ENCODE measurements around the gene ZFYVE26.

Gene ZFYVE26

GRCh38 chr14:67815573-67816225, 691 bp downstream of the ZFYVE26 start:
- no peak for DNase-seq (ENCODE audit: low read depth)

GRCh38 chr14:67814821-67815220, 1.6 kb downstream of the ZFYVE26 start:
- DNase-seq (ENCODE audit: low read depth): no peak

GRCh38 chr14:67806246-67806645, 10.1 kb downstream of the ZFYVE26 start:
- DNase-seq (ENCODE audit: low read depth): no peak

- no peak for DNase-seq (ENCODE audit: low read depth)
Measured at GRCh38 chr14:67800743-67801142, 15.6 kb downstream of the ZFYVE26 start.

- no peak for DNase-seq (ENCODE audit: low read depth)
Measured at GRCh38 chr14:67798731-67799130, 17.7 kb downstream of the ZFYVE26 start.

GRCh38 chr14:67787673-67788072, 28.7 kb downstream of the ZFYVE26 start:
- DNase-seq (ENCODE audit: low read depth): no peak

GRCh38 chr14:67785270-67786109, 30.9 kb downstream of the ZFYVE26 start:
- DNase-seq (ENCODE audit: low read depth): no peak

- DNase-seq (ENCODE audit: low read depth): no peak
Measured at GRCh38 chr14:67784244-67784823, 32.1 kb downstream of the ZFYVE26 start.

- DNase-seq (ENCODE audit: low read depth): no peak
Measured at GRCh38 chr14:67782090-67782489, 34.3 kb downstream of the ZFYVE26 start.

GRCh38 chr14:67778792-67779191, 37.6 kb downstream of the ZFYVE26 start:
- no peak for DNase-seq (ENCODE audit: low read depth)

- DNase-seq (ENCODE audit: low read depth): no peak
Measured at GRCh38 chr14:67776653-67777322, 39.6 kb downstream of the ZFYVE26 start.

GRCh38 chr14:67773844-67774377, 42.5 kb downstream of the ZFYVE26 start:
- no peak for DNase-seq (ENCODE audit: low read depth)

GRCh38 chr14:67768219-67768618, 48.2 kb downstream of the ZFYVE26 start:
- no peak for DNase-seq (ENCODE audit: low read depth)

- DNase-seq (ENCODE audit: low read depth): no peak
Measured at GRCh38 chr14:67766035-67766680, 50.2 kb downstream of the ZFYVE26 start.

- no peak for DNase-seq (ENCODE audit: low read depth)
Measured at GRCh38 chr14:67765192-67765834, 51.1 kb downstream of the ZFYVE26 start.

- no peak for DNase-seq (ENCODE audit: low read depth)
Measured at GRCh38 chr14:67764496-67764895, 51.9 kb downstream of the ZFYVE26 start.

GRCh38 chr14:67763158-67763822, 53.1 kb downstream of the ZFYVE26 start:
- DNase-seq (ENCODE audit: low read depth): no peak

GRCh38 chr14:67762051-67762450, 54.3 kb downstream of the ZFYVE26 start:
- DNase-seq (ENCODE audit: low read depth): no peak

- DNase-seq (ENCODE audit: low read depth): no peak
Measured at GRCh38 chr14:67759916-67760315, 56.5 kb downstream of the ZFYVE26 start.

- no peak for DNase-seq (ENCODE audit: low read depth)
Measured at GRCh38 chr14:67757175-67757574, 59.2 kb downstream of the ZFYVE26 start.

- no peak for DNase-seq (ENCODE audit: low read depth)
Measured at GRCh38 chr14:67756496-67756895, 59.9 kb downstream of the ZFYVE26 start.
